GM19238 (cell line): ENCODE data around the gene SLAIN1.

ENCODE experiments used
- DNase-seq: peaks from one replicate; pipeline ENCODE4 v3.0.0; 2011; ENCODE audit warnings: low spot score; ENCODE audit not compliant: insufficient read length

SLAIN1 gene

DNA sequence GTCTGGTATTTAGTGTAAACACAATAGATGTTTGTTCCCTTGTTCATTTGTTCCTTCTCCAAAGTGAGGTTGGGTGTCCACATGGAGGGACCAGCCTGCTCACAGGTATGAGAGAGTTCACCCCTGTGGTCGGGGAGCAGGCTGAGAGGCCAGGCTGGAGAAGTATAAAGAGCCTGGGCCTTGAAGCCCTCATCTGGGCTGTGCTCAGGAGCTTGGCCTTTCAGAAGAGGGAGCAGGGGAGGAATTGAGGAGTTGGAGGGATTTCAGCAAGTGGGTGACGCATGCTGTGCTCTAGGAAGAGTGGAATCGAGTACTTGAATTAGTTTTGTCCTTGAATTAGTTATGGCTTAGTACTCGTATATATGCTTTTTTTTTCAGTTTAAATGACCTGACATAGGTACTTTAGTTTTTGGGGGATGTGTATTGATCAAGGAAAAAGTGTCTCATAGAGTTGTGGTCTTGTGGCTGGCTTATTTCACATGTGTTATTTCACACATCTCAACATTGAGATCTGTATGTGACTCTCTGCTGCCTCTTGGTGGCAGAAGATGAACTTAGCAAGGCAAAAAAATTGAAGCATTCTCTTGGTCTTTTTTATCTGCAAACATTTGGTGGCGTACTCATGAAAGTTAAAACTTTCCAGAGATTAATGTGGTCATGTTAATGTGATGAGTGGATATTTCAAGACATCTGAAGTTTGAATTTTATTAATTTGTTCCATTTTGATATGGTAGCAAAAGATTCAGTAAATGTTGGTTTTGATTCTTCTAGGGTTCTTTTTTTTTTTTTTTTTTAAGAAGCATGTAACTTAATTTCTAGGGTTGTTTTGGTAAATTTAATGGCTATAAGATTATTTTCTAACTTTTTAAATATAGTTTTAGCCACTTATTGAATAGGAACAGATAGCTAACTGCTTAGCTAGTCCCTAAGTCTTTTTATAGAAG is 54.3 kb downstream of the SLAIN1 start:
- DNase-seq, result no peak

DNA sequence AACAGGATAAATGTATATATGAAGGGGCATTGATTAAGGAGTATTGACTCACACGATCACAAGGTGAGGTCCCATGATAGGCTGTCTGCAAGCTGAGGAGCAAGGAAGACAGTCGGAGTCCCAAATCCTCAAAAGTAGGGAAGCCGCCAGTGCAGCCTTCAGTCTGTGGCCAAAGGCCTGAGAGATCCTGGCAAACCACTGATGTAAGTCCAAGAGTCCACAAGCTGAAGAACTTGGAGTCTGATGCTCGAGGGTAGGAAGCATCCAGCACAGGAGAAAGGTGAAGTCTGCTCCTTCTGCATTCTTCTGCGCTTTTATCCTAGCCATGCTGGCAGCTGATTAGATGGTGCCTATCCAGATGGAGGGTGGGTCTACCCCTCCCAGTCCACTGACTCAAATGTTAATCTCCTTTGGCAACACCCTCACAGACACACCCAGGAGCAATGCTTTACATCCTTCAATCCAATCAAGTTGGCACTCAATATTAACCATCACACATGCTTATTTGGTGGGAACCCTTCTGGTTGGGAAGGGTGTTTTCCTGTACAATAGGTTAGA is 55.1 kb downstream of the SLAIN1 start:
- DNase-seq, result no peak

DNA sequence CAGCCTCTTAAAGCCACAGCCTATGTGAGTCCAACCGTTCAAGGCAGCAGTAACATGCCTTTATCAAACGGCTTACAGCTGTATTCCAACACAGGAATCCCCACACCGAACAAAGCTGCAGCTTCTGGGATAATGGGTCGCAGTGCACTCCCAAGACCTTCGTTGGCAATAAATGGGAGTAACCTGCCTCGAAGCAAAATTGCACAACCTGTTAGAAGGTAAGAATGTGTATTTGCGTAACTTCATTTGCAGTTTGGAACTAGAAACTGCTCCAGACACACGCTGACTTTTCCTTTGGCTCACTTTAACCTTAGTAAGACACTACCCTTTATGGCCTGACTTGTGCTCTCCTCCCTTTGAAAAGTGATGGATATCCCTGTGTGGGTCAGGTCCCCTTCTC is 63.4 kb downstream of the SLAIN1 start:
- no peak for DNase-seq

DNA sequence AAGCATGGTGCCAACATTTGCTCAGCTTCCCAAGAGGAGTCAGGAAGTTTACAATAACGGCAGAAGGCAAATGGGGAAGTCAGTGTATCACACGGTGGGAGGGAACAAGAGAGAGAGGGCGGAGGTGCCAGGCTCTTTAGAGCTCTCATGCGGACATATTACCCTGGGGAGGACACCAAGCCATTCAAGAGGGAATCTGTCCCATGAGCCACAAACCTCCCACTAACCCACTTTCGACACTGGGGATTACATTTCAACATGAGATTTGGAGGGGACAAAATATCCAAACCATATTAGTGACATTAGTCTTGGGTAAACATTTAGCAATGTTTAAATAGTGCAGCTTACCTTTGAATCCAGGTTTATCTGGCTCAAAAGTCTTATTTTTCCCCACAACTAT is 69.9 kb downstream of the SLAIN1 start:
- no peak for DNase-seq

DNA sequence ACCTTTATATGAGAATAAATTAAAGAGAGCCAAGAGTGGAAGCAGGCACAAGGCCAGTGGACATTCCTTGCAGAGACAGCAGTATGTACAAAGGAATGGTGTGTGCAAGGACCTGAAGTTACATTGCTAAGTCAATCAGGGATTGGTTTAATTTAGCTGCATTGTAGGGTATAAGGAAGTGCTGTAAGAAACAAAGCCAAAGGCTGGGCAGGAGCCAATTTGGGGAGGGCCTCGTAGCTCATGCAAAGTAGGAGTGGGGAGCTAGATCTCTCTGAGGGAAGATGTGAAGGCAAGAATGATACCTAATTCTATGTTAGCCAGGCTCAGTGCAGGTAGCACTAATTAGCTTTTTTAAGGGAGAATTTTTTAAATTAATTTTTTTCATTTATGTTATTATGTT is 76.7 kb downstream of the SLAIN1 start:
- DNase-seq, result no peak

DNA sequence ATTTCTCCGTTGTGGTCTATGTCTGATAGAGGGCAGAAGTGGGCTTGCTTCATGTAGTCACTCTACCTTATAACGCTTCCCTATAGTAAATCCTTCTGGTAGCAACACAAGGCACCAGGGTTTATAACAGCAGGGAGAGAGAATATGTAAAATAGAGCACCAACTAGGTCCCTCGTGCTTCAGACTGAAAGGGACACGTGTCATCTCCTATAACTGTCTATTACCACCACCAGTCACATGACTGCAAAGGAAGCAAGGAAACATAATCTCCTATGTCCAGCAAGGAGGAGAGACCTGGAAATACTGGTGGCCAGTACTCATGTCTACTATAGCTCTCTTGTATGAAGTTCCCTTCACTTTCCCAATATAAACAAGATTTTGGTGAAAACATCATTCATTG is 79.2 kb downstream of the SLAIN1 start:
- DNase-seq, result no peak

DNA sequence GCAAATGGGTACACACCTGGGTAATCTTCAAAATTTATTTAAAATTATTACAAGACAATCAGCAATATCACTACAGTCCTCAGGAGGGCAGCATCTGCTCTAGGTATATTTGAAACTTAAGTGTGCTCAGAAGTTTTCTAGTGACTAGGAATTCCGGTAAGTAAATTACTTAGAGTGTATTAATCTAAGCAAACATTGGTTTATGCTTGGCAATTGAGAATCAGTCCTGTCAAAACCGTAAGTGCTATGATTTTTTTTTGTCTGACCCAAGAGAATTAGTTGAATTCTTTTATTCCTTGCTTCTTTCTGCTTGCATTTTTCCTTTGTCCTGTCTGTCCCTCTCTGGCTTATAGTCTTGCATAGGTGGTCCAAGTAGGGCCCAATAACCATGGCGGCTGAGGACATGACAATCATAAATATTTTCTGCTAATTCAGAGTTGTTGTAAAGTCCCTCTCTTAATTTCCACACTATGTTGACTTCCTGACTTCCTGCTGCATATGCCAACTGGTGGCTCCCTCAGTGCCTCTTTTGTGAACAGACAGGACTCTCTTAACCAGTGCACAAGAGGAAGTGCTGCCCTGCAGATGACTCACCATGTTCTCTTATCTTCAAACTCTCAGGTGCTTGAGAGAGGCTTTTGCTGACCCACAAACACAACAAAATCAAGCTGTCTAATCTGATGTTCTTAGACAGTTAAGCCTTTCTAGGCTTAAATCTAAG is 82.2 kb downstream of the SLAIN1 start:
- DNase-seq, result no peak

DNA sequence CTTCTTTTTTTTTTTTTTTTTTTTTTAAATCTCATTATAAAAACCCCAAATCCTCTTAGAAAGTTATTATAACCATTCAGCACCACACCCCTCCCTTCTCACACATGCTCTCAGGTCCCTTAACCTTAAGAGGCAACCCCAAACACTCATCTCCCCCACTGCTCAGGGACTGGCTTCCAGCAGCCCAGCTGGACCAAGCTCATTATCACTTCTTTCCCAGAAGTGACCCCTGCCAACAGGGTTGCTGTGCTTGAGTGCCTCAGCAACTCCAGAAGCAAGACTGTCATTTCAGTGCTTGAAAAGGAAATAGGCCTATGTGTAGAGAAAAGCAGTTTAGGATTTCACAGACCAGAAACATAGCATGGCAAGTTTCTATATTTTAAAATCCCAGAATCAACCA is 84.3 kb downstream of the SLAIN1 start:
- no peak for DNase-seq

DNA sequence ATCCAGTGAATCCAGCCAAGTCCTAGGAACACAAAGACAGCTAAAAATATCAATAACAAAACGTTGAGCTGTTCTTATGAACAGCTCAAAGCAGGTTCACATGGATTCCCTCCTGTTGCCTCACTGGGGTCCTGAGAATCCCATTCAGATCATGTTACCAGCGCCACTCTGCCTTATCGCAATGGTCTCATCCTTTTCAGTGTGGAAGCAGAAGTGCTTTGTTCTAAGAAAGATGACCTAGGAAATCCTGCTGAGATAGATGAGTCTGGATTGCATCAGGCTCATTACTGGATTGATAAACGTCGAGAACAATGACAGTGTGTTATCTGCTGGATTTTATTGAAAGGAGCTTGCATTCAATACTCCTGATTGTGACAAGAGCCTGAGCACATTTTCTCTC is 87.0 kb downstream of the SLAIN1 start:
- DNase-seq, result no peak

DNA sequence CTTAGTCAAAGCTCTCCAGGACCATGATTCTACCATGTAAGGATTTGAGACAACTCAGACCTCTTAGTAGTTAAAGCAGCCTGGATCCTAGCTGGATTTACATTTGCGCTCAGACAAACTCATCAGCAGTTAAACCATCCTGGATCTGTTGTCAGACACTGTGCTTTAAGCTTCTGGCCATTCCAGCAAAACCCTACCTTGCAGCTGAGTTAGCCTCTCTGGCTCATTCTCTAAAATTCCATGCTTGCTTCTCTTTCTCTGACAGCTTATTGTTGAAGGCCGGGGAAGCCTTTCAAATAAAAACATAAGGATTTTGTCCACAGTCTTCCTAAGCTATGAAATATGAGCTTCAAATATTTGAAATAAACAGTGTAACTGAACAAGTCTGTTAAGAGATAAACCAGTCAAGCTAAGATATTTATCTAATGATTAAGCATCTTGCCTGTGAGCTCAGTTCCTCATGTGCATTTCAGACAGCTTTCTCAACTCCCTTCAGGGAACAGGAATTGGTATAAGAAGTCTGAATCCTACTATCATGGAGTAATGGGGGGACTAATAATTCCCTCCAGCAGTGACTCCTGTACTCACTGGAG is 89.3 kb downstream of the SLAIN1 start:
- DNase-seq, result no peak

DNA sequence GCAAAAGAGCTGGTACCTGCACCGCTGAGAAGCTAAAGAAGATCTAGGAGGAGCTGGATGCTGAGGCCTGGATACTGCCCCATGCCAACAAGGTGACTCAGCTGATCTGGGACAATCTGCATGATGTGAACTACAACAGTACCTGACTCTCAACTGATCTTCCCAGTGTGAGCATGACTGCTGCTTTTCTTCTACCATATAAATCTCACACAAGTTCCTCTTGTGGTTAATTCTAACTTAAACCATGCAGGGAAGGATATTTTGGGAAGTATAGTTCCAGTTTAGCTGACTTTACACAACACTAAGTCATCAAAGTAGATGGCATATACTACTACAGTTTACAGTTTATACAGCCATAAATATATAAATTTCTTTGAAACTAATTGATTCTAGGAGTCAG is 91.9 kb downstream of the SLAIN1 start:
- DNase-seq, result no peak

DNA sequence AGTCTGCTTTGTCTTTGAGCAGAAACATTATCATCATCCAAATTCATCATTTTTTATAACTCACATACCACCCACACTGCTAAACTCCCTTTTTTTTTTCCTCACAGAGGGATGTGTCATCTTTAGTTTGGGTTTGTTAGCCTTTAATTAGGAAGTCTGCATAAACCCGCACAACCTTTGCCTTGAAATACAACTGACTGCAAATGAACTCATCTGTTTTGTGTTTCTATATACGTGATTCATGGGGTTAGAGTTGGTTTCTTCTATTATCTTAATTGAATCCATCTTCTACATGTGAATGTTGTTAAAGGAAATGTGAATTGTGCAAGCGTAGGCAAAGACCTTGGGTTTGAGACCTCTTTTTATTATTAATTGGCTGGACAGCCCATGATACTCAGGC is 102.7 kb downstream of the SLAIN1 start:
- no peak for DNase-seq

DNA sequence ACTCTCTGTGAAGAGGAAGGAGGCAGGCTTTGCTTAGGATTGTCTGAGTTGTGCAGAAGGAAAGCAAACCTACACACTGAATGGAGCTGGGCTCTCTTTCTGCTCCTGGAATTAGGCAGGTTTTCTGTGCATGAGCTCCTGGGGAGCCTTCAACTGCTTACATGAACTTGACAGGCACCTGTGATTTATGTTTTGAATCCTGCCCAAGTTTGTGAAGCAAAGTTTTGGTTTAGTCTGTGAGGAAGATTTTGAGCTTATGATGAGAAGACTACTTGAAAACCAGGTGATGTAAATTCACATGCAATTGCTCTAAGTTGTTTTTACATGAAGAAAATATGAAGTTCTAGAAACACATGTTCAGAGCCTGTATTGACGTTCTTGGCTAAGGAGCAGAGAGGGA is 109.0 kb downstream of the SLAIN1 start:
- no peak for DNase-seq

DNA sequence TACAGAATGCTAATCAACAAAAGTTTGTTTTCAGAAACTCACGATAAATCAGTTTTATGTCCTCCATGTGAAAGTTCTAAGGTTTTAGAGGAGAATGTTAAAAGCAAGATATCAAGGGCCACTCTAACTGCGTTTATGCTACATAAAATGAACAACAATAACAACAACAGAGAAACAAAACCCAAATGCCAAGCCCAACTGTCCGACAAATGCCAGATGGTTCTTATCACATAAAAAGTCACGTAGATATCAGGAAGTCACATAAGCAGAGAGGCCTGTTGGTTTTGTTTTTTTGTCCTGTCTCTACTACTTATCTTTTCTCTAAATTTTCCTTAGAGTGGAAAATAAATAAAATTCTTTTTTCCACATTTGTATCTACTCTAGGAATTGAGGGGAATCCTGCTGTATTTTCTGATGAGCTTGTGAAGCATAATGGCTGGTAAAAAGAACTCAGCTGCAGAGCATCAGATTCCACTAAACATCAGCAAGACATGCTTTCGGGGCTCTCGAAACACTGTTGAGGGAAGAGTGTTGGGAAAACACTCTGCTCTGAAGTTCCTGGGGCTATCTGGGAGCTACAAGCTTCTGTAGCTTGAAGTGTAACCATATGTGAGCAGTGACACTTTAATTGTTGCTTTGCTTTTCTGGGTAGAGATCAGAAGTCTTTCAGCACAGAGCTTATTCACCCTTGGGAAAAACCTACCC is 110.1 kb downstream of the SLAIN1 start:
- DNase-seq, result no peak

DNA sequence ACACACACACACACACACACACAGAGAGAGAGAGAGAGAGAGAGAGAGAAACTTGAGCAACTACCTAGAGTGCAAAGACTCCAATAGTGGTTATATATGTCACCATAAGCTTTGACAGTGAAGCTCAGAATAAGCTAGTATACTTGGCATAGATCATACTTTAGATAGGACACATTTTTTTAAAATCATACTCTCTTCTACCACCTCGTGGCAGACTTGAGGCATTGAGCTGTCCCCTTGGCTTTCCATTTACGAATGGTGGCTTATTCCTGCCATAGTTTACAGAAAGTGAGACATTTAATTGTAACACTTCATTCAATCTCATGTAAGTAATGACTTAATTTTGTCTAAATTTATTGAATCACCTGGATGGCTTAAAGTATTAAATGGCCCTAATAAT is 112.9 kb downstream of the SLAIN1 start:
- no peak for DNase-seq

DNA sequence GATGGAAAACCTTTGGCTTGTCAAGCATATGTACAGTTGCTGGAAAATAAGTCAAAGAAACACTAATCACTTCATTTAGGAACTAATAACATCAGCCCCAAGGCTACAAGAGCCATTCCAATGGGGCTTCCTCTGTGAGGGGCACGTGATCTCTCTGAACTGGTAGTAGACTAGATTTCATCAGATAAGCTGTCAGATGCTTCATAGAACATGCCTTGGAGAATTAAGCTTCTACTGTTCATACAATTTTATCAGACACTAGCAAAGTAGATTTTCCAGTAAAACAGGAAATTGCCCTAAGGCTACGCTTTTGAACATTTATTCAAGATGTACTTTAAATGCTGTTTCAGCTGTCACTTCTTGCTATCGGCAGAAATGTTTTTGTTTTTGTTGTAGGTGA is 113.4 kb downstream of the SLAIN1 start:
- DNase-seq, result no peak

DNA sequence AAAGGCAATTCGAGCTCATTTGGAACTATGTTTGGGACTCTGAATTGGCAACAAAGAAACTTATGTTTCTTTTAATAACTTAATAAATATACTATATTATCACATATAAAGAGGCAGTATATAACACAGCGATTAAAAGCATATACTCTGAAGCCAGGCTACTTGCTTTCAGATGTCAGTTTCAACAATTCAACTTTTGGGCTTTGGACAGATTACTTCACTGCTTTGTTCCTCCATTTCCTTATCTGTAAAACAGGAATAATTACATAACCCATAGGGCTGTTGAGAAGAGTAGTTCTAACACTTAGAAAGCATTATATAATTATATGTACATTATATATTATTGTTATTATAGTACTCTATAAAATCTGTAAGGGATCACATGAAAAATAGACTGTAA is 113.9 kb downstream of the SLAIN1 start:
- no peak for DNase-seq

DNA sequence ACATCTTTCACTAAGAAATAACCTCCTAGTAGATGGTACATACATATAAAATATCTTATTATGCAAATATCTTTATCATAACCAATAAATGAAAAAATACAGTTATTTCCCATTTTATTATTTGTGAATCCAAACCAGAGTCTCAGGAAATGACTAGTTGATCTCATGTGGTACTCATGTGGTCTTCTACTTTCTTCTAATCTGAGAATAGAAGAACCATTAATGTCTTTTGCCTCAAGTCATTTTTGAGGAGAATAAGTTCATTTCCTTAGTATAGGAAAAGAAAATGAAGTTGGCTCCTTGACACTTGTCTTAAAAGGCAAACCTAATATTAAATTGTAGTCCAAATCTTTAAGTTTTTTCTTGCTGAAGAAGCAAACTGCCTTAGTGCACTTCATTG is 114.5 kb downstream of the SLAIN1 start:
- no peak for DNase-seq
